ENCODE data around the gene IMPACT.

The IMPACT gene

DNA sequence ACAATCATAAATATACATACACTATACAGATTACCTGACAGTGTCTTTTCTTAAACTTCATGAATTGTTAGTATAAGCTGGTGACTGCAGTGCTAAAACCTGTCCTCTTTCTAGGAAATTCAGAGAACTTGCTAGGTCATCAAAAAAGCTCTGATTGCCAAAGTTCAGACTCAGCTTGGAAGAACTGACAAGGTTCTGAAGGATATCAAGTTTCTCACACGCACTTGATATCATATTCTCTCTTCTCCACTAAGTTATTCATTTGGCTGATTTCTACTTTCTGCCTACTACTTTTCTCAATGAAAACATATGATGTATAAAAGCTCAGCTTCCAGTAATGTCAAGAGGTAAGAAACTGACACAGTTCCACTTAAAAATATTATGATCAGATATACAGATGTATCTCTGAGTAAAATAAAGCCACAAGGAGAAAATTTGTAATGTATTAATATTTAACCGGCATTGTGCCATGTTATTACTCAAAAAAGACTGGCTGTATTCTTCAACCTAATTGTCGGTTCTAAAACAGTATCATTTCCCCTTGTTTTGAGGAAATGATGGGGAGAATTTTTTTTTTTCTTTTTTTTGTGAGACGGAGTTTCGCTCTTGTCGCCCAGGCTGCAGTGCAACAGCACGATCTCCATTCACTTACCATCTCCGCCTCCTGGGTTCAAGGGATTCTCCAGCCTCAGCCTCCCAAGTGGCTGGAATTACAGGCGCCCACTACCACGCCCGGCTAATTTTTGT is 31.2 kb upstream of the IMPACT start:
- Histone ChIP-seq H3K4me3 (ENCODE audit: insufficient read length, low read depth) (no peak overlapping the region), H3K4me1 (ENCODE audit: insufficient read depth, insufficient read length) (no peaks in the 10 kb centered on the region), H3K36me3 (ENCODE audit: insufficient read depth, insufficient read length, low read length) (no peaks in the 10 kb centered on the region), H3K9me3 (ENCODE audit: insufficient read depth, low read length) (no peaks in the 10 kb centered on the region), H3K9ac (ENCODE audit: insufficient read length, low read depth) (no peak overlapping the region), H3K27me3 (ENCODE audit: insufficient read depth, insufficient read length) (no peaks in the 10 kb centered on the region)
- TF ChIP-seq YY1 (IDR thresholded peaks at IDR 0.05; ENCODE audit: insufficient read depth, insufficient read length) (no peak), ZNF274 (IDR thresholded peaks at IDR 0.05; ENCODE audit: low read depth, low read length) (no peak), SUZ12 (IDR thresholded peaks at IDR 0.05; ENCODE audit: extremely low read depth, insufficient read depth, insufficient read length) (no peak)
- no peak for DNase-seq (ENCODE audit: low read depth, low spot score)

GRCh38 chr18:24396082-24396633 is 30.3 kb upstream of the IMPACT start:
- TF ChIP-seq ZNF274 (IDR thresholded peaks at IDR 0.05; ENCODE audit: low read depth, low read length) (no peak), SUZ12 (IDR thresholded peaks at IDR 0.05; ENCODE audit: extremely low read depth, insufficient read depth, insufficient read length) (no peak), YY1 (IDR thresholded peaks at IDR 0.05; ENCODE audit: insufficient read depth, insufficient read length) (no peak)
- no peaks in the 10 kb centered on the region for H3K9me3 ChIP-seq (ENCODE audit: insufficient read depth, low read length)
- DNase-seq (ENCODE audit: low read depth, low spot score), result no peak
- no peaks in the 10 kb centered on the region for H3K4me1 ChIP-seq (ENCODE audit: insufficient read depth, insufficient read length)
- no peak overlapping the region for H3K9ac ChIP-seq (ENCODE audit: insufficient read length, low read depth)
- no peaks in the 10 kb centered on the region for H3K27me3 ChIP-seq (ENCODE audit: insufficient read depth, insufficient read length)
- no peak overlapping the region for H3K4me3 ChIP-seq (ENCODE audit: insufficient read length, low read depth)
- H3K36me3 ChIP-seq (ENCODE audit: insufficient read depth, insufficient read length, low read length), result no peaks in the 10 kb centered on the region

DNA sequence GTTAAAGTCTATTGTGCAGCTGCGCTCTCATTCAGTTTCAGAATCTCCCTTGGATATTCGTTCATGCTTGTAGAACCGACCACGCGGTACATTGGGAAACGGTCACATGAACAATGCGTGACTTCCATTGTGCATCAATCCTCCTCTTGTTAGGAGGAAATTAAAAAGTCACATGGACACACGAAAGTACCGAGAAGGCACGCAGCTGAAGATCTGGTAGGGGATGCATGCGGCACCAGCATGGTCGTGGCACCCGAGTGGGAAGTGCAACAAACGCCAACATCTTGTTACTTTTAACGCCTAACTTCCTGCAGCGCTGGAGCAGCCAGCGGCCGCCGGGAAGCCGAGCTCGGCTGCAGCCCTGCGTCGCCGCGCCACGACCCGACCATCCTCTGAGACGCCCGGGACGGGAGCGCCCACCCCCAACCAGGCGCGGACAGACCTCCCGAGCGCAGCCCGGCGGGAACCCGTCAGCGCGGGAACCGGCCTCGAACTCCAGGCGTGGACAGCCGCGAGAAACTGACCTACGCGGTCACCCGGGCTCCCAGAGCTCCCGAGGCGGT is 29.3 kb upstream of the IMPACT start:
- Histone ChIP-seq H3K9me3 (ENCODE audit: insufficient read depth, low read length) (no peaks in the 10 kb centered on the region), H3K9ac (ENCODE audit: insufficient read length, low read depth) (peak overlapping the region; percentile 90), H3K36me3 (ENCODE audit: insufficient read depth, insufficient read length, low read length) (no peaks in the 10 kb centered on the region), H3K27me3 (ENCODE audit: insufficient read depth, insufficient read length) (no peaks in the 10 kb centered on the region), H3K4me3 (ENCODE audit: insufficient read length, low read depth) (peak overlapping the region; percentile 89), H3K4me1 (ENCODE audit: insufficient read depth, insufficient read length) (no peaks in the 10 kb centered on the region)
- no peak for TF ChIP-seq SUZ12 (IDR thresholded peaks at IDR 0.05; ENCODE audit: extremely low read depth, insufficient read depth, insufficient read length)
- no peak for TF ChIP-seq YY1 (IDR thresholded peaks at IDR 0.05; ENCODE audit: insufficient read depth, insufficient read length)
- no peak for TF ChIP-seq ZNF274 (IDR thresholded peaks at IDR 0.05; ENCODE audit: low read depth, low read length)
- DNase-seq (ENCODE audit: low read depth, low spot score), result no peak

- H3K4me1 ChIP-seq (ENCODE audit: insufficient read depth, insufficient read length), result no peaks in the 10 kb centered on the region
- no peaks in the 10 kb centered on the region for H3K9me3 ChIP-seq (ENCODE audit: insufficient read depth, low read length)
- no peaks in the 10 kb centered on the region for H3K27me3 ChIP-seq (ENCODE audit: insufficient read depth, insufficient read length)
- peak within 1 kb of the TSS; percentile 90 for H3K9ac ChIP-seq (ENCODE audit: insufficient read length, low read depth)
- peak; percentile 86 for DNase-seq (ENCODE audit: low read depth, low spot score)
- no peaks in the 10 kb centered on the region for H3K36me3 ChIP-seq (ENCODE audit: insufficient read depth, insufficient read length, low read length)
- TF ChIP-seq SUZ12 (IDR thresholded peaks at IDR 0.05; ENCODE audit: extremely low read depth, insufficient read depth, insufficient read length) (no peak), YY1 (IDR thresholded peaks at IDR 0.05; ENCODE audit: insufficient read depth, insufficient read length) (no peak), ZNF274 (IDR thresholded peaks at IDR 0.05; ENCODE audit: low read depth, low read length) (no peak)
- peak within 1 kb of the TSS; percentile 89 for H3K4me3 ChIP-seq (ENCODE audit: insufficient read length, low read depth)
These were observed 28.6 kb upstream of the IMPACT start, which contains the start of gene OSBPL1A for GRCh38 chr18:24397694-24398368. TSS of gene OSBPL1A (minus strand) at chr18:24397824. CDS start at chr18:24377533, 20,291 bp downstream.

GRCh38 chr18:24398540-24398939 is 27.9 kb upstream of the IMPACT start:
- DNase-seq (ENCODE audit: low read depth, low spot score), result no peak
- Histone ChIP-seq H3K9me3 (ENCODE audit: insufficient read depth, low read length) (no peaks in the 10 kb centered on the region), H3K36me3 (ENCODE audit: insufficient read depth, insufficient read length, low read length) (no peaks in the 10 kb centered on the region), H3K9ac (ENCODE audit: insufficient read length, low read depth) (peak overlapping the region; percentile 64), H3K27me3 (ENCODE audit: insufficient read depth, insufficient read length) (no peaks in the 10 kb centered on the region), H3K4me1 (ENCODE audit: insufficient read depth, insufficient read length) (no peaks in the 10 kb centered on the region), H3K4me3 (ENCODE audit: insufficient read length, low read depth) (peak overlapping the region; percentile 46)
- no peak for TF ChIP-seq SUZ12 (IDR thresholded peaks at IDR 0.05; ENCODE audit: extremely low read depth, insufficient read depth, insufficient read length)
- no peak for TF ChIP-seq ZNF274 (IDR thresholded peaks at IDR 0.05; ENCODE audit: low read depth, low read length)
- TF ChIP-seq YY1 (IDR thresholded peaks at IDR 0.05; ENCODE audit: insufficient read depth, insufficient read length), result no peak

GRCh38 chr18:24400587-24400986 is 25.9 kb upstream of the IMPACT start:
- no peak overlapping the region for H3K9ac ChIP-seq (ENCODE audit: insufficient read length, low read depth)
- TF ChIP-seq SUZ12 (IDR thresholded peaks at IDR 0.05; ENCODE audit: extremely low read depth, insufficient read depth, insufficient read length), result no peak
- TF ChIP-seq YY1 (IDR thresholded peaks at IDR 0.05; ENCODE audit: insufficient read depth, insufficient read length), result no peak
- no peak for TF ChIP-seq ZNF274 (IDR thresholded peaks at IDR 0.05; ENCODE audit: low read depth, low read length)
- H3K36me3 ChIP-seq (ENCODE audit: insufficient read depth, insufficient read length, low read length), result no peaks in the 10 kb centered on the region
- no peaks in the 10 kb centered on the region for H3K4me1 ChIP-seq (ENCODE audit: insufficient read depth, insufficient read length)
- DNase-seq (ENCODE audit: low read depth, low spot score), result no peak
- H3K4me3 ChIP-seq (ENCODE audit: insufficient read length, low read depth), result no peak overlapping the region
- no peaks in the 10 kb centered on the region for H3K27me3 ChIP-seq (ENCODE audit: insufficient read depth, insufficient read length)
- no peaks in the 10 kb centered on the region for H3K9me3 ChIP-seq (ENCODE audit: insufficient read depth, low read length)
